Adrenal gland (tissue), 12 donors: ENCODE measurements around the gene SBF1. TPM values are rescaled to one million over a fixed set of nuclear protein-coding genes. Genes with fewer than 3 reads are reported as not detected.
A peak's percentile ranks its signal among the peaks of the same experiment; 100 is the strongest.

Experiments used
- DNase-seq, 7 donors: peaks; one replicate each; pipeline ENCODE4 v3.0.0-alpha.2; 2019 to 2020
- H3K27ac ChIP-seq, 5 donors: fragments of 200-600 bp; sonication (generic) in 4 of 5; 1 replicate in 3 of 5; 2 replicates in 2 of 5; pipeline versions ENCODE4 v1.5.1 to v1.8.0; 2016 to 2020; ENCODE audit warnings: mild to moderate bottlenecking in 1 of 5
- H3K27me3 ChIP-seq: fragments of 200-600 bp; 2 replicates; pipeline ENCODE4 v1.8.0; 2021
- H3K36me3 ChIP-seq, 2 donors: fragments of 200-600 bp; replicated peaks in 1 of 2; 1 replicate in 1 of 2; 2 replicates in 1 of 2; pipeline versions ENCODE4 v1.5.1 to v1.8.0; 2018 to 2022
- H3K4me1 ChIP-seq, 2 donors: fragments of 200-600 bp; replicated peaks in 1 of 2; 1 replicate in 1 of 2; 2 replicates in 1 of 2; pipeline versions ENCODE4 v1.5.1 to v1.8.0; 2018 to 2021
- H3K4me3 ChIP-seq, 4 donors: fragments of 200-600 bp; sonication (generic) in 3 of 4; one replicate each; pipeline ENCODE4 v1.5.1; 2016 to 2018
- H3K9me3 ChIP-seq, 3 donors: fragments of 200-600 bp; sonication (generic) in 1 of 3; replicated peaks in 1 of 3; 1 replicate in 2 of 3; 2 replicates in 1 of 3; pipeline versions ENCODE4 v1.5.1 to v1.8.0; 2016 to 2021
- POLR2A ChIP-seq, 2 donors: fragments of 450-650 bp; IDR thresholded peaks; one replicate each; pipeline ENCODE4 v1.6.1; 2017; ENCODE audit warnings: antibody characterized with exemption in 2 of 2, mild to moderate bottlenecking in 2 of 2, moderate library complexity in 1 of 2
- WGBS, 4 donors: extraction: QIAGEN DNeasy Blood & Tissue Kit in 2 of 4; methylation state at CpG; one replicate each; pipeline versions ENCODE4 v1.1.5 to v1.1.7; 2013 to 2017; 5-methylcytosine and 5-hydroxymethylcytosine counted together
- intact Hi-C, 2 donors: fragments of 100-400 bp; cut with DNase I; formaldehyde crosslinking; loops; one replicate each; pipeline versions ENCODE4 v1.14.1 to v1.15.0; 2022 to 2023
- polyA plus RNA-seq, 3 donors: library from polyadenylated mRNA; stranded (reverse); fragments of 200-250 nt in 2 of 3; fragments of 350-450 nt in 1 of 3; fragmentation: Illumina TruSeq in 1 of 3; extraction: RNeasy Lipid Tissue Mini Kit (QIAGEN cat#74804) in 1 of 3; gene quantifications; one replicate each; pipeline ENCODE4 v1.2.3, GENCODE V29; 2013 to 2014
- total RNA-seq, 9 donors: library from RNA; depleted of rRNA in 4 of 9; stranded (reverse); fragments of >200 nt in 4 of 9; fragments of 120-200 nt in 1 of 9; fragmentation: NEBNext Ultra II Directional in 1 of 9; extraction: Animal tissue kit (Norgen Biotek cat#: 25700) in 1 of 9; gene quantifications; one replicate each; pipeline versions ENCODE4 v1.1.0 to v1.2.4, GENCODE V29; 2013 to 2023
- TF ChIP-seq, protein P1 (sequence below), 6 experiments: fragments of 450-650 bp in 4 of 6; fragments of 200-600 bp in 2 of 6; sonication (generic) in 1 of 6; IDR thresholded peaks; 1 replicate in 5 of 6; 2 replicates in 1 of 6; pipeline versions ENCODE4 v1.5.1 to v1.8.0; 2016 to 2021; ENCODE audit warnings: antibody characterized with exemption in 6 of 6, mild to moderate bottlenecking in 2 of 6, moderate library complexity in 1 of 6
- donor health status: healthy with polysubstance abuse.
- donor health status: Bipolar disorder and iron deficiency.
- donor health status: DM: yes; HTN: yes; CAD: no.
- donor health status: DM: no; HTN: no; CAD: no.
- donor health status: DM: no; HTN: no; CAD: no.
- donor health status: DM: yes; HTN: yes; CAD: no.

The SBF1 gene
- total and polyA plus RNA-seq, 12 donors, result 8.4 to 117 (median 72.9) TPM

GRCh38 chr22:50396751-50397370 is 78.0 kb downstream of the SBF1 start:
- no peak for DNase-seq
- Histone ChIP-seq H3K27ac (peak overlapping the region in 1 of 5 donors; percentile 13), H3K9me3 (no peaks in the 10 kb centered on the region), H3K4me1 (peaks cover 0 to 6% of the 10 kb centered on the region in 2 donors), H3K36me3 (peaks cover 0 to 16% of the 10 kb centered on the region in 2 donors), H3K4me3 (no peak overlapping the region), H3K27me3 (no peaks in the 10 kb centered on the region)
- no peak for TF ChIP-seq POLR2A (IDR thresholded peaks at IDR 0.05)
- TF ChIP-seq, protein P1, sequence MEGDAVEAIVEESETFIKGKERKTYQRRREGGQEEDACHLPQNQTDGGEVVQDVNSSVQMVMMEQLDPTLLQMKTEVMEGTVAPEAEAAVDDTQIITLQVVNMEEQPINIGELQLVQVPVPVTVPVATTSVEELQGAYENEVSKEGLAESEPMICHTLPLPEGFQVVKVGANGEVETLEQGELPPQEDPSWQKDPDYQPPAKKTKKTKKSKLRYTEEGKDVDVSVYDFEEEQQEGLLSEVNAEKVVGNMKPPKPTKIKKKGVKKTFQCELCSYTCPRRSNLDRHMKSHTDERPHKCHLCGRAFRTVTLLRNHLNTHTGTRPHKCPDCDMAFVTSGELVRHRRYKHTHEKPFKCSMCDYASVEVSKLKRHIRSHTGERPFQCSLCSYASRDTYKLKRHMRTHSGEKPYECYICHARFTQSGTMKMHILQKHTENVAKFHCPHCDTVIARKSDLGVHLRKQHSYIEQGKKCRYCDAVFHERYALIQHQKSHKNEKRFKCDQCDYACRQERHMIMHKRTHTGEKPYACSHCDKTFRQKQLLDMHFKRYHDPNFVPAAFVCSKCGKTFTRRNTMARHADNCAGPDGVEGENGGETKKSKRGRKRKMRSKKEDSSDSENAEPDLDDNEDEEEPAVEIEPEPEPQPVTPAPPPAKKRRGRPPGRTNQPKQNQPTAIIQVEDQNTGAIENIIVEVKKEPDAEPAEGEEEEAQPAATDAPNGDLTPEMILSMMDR (IDR thresholded peaks at IDR 0.05), result no peak
- WGBS, 4 donors, result 65 to 81% (median 71%) methylated on average over 6 of the region's 6 CpGs
- intact Hi-C loops, result no loop called here

Other genes starting within 250 kb of the SBF1 start
- 10 to 100 TPM; 20.0 to 64.8 (median 46.8) TPM for gene TUBGCP6, start 230.0 kb downstream of the SBF1 start, total RNA-seq
- gene TUBGCP6, start 230.0 kb downstream of the SBF1 start, polyA plus RNA-seq, result 100 to 1,000 TPM in 2 of 3 donors, 1 to 10 TPM in 1; 8.3 to 171 (median 111) TPM
- gene HDAC10, start 223.8 kb downstream of the SBF1 start, total RNA-seq, result 10 to 100 TPM in 8 of 9 donors, 1 to 10 TPM in 1; 9.7 to 72.1 (median 39.1) TPM
- gene HDAC10, start 223.8 kb downstream of the SBF1 start, polyA plus RNA-seq, result 100 to 1,000 TPM in 1 of 3 donors, 10 to 100 TPM in 1, 1 to 10 TPM in 1; 2.0 to 179 (median 79.3) TPM
- gene MAPK12, start 213.4 kb downstream of the SBF1 start, total RNA-seq, result 1 to 10 TPM; 3.1 to 6.8 (median 5.2) TPM
- 10 to 100 TPM in 2 of 3 donors, 1 to 10 TPM in 1; 1.7 to 17.1 (median 13.9) TPM for gene MAPK12, start 213.4 kb downstream of the SBF1 start, polyA plus RNA-seq
- gene MAPK11, start 204.7 kb downstream of the SBF1 start, total RNA-seq, result 1 to 10 TPM; 3.0 to 9.3 (median 6.7) TPM
- 10 to 100 TPM in 2 of 3 donors, 1 to 10 TPM in 1; 2.0 to 29.5 (median 25.1) TPM for gene MAPK11, start 204.7 kb downstream of the SBF1 start, polyA plus RNA-seq
- 100 to 1,000 TPM in 8 of 9 donors, 10 to 100 TPM in 1; 12.4 to 412 (median 324) TPM for gene PLXNB2, start 167.4 kb downstream of the SBF1 start, total RNA-seq
- gene PLXNB2, start 167.4 kb downstream of the SBF1 start, polyA plus RNA-seq, result 100 to 1,000 TPM in 2 of 3 donors, 10 to 100 TPM in 1; 38.1 to 431 (median 268) TPM
- 10 to 100 TPM in 2 of 9 donors, 1 to 10 TPM in 7; 1.8 to 16.9 (median 8.0) TPM for gene DENND6B, start 148.0 kb downstream of the SBF1 start, total RNA-seq
- gene DENND6B, start 148.0 kb downstream of the SBF1 start, polyA plus RNA-seq, result 10 to 100 TPM in 2 of 3 donors, 1 to 10 TPM in 1; 2.5 to 32.7 (median 21.7) TPM
- gene PPP6R2, start 131.7 kb downstream of the SBF1 start, total RNA-seq, result 100 to 1,000 TPM in 1 of 9 donors, 10 to 100 TPM in 8; 35.5 to 104 (median 65.3) TPM
- gene PPP6R2, start 131.7 kb downstream of the SBF1 start, polyA plus RNA-seq, result 100 to 1,000 TPM in 1 of 3 donors, 10 to 100 TPM in 2; 19.6 to 129 (median 84.7) TPM
- gene ADM2, start 6.5 kb upstream of the SBF1 start, total RNA-seq, result under 1 TPM in 5 of 9 donors, not detected in 4; 0.14 to 0.54 (median 0.25) TPM
- under 1 TPM in 2 of 3 donors, not detected in 1; 0.07 to 0.48 TPM for gene ADM2, start 6.5 kb upstream of the SBF1 start, polyA plus RNA-seq
- gene MIOX, start 11.8 kb upstream of the SBF1 start, total RNA-seq, result not detected
- not detected for gene MIOX, start 11.8 kb upstream of the SBF1 start, polyA plus RNA-seq
- gene LMF2, start 32.7 kb upstream of the SBF1 start, total RNA-seq, result 10 to 100 TPM; 23.6 to 91.0 (median 77.2) TPM
- gene LMF2, start 32.7 kb upstream of the SBF1 start, polyA plus RNA-seq, result 100 to 1,000 TPM in 1 of 3 donors, 10 to 100 TPM in 1, 1 to 10 TPM in 1; 6.3 to 120 (median 90.3) TPM
- gene NCAPH2, start 33.2 kb upstream of the SBF1 start, total RNA-seq, result 10 to 100 TPM; 22.9 to 40.2 (median 31.7) TPM
- 10 to 100 TPM; 13.8 to 90.5 (median 56.2) TPM for gene NCAPH2, start 33.2 kb upstream of the SBF1 start, polyA plus RNA-seq
- gene SCO2, start 50.6 kb upstream of the SBF1 start, total RNA-seq, result 1 to 10 TPM in 6 of 9 donors, under 1 TPM in 1, not detected in 2; 0.78 to 7.8 (median 1.7) TPM
- 1 to 10 TPM in 2 of 3 donors, not detected in 1; 1.2 to 4.0 TPM for gene SCO2, start 50.6 kb upstream of the SBF1 start, polyA plus RNA-seq
- gene TYMP, start 55.0 kb upstream of the SBF1 start, total RNA-seq, result 100 to 1,000 TPM in 3 of 9 donors, 10 to 100 TPM in 5, 1 to 10 TPM in 1; 1.9 to 152 (median 48.0) TPM
- gene TYMP, start 55.0 kb upstream of the SBF1 start, polyA plus RNA-seq, result 10 to 100 TPM; 12.3 to 90.3 (median 89.5) TPM
- gene KLHDC7B, start 70.9 kb upstream of the SBF1 start, total RNA-seq, result under 1 TPM in 7 of 9 donors, not detected in 2; 0.06 to 0.69 (median 0.14) TPM
- under 1 TPM; 0.09 to 0.24 (median 0.24) TPM for gene KLHDC7B, start 70.9 kb upstream of the SBF1 start, polyA plus RNA-seq
- 1 to 10 TPM in 3 of 9 donors, under 1 TPM in 3, not detected in 3; 0.57 to 7.2 (median 2.4) TPM for gene SYCE3, start 87.9 kb upstream of the SBF1 start, total RNA-seq
- under 1 TPM in 1 of 3 donors, not detected in 2; 0.81 TPM for gene SYCE3, start 87.9 kb upstream of the SBF1 start, polyA plus RNA-seq
- gene CPT1B, start 103.4 kb upstream of the SBF1 start, total RNA-seq, result 10 to 100 TPM in 7 of 9 donors, 1 to 10 TPM in 2; 6.2 to 22.9 (median 15.2) TPM
- 10 to 100 TPM in 2 of 3 donors, 1 to 10 TPM in 1; 7.7 to 76.1 (median 28.7) TPM for gene CPT1B, start 103.4 kb upstream of the SBF1 start, polyA plus RNA-seq
- gene CHKB, start 107.8 kb upstream of the SBF1 start, total RNA-seq, result 100 to 1,000 TPM in 4 of 9 donors, 10 to 100 TPM in 5; 34.1 to 110 (median 88.4) TPM
- 100 to 1,000 TPM in 2 of 3 donors, 10 to 100 TPM in 1; 44.4 to 917 (median 477) TPM for gene CHKB, start 107.8 kb upstream of the SBF1 start, polyA plus RNA-seq
- gene MAPK8IP2, start 125.8 kb upstream of the SBF1 start, total RNA-seq, result 10 to 100 TPM in 8 of 9 donors, 1 to 10 TPM in 1; 3.9 to 30.1 (median 18.1) TPM
- 10 to 100 TPM in 1 of 3 donors, 1 to 10 TPM in 2; 4.4 to 13.4 (median 5.0) TPM for gene MAPK8IP2, start 125.8 kb upstream of the SBF1 start, polyA plus RNA-seq
- 10 to 100 TPM; 10.8 to 87.8 (median 61.6) TPM for gene ARSA, start 153.1 kb upstream of the SBF1 start, total RNA-seq
- 100 to 1,000 TPM in 2 of 3 donors, 1 to 10 TPM in 1; 5.5 to 168 (median 103) TPM for gene ARSA, start 153.1 kb upstream of the SBF1 start, polyA plus RNA-seq
- 10 to 100 TPM in 3 of 9 donors, 1 to 10 TPM in 6; 1.2 to 26.1 (median 9.7) TPM for gene SHANK3, start 197.8 kb upstream of the SBF1 start, total RNA-seq
- gene SHANK3, start 197.8 kb upstream of the SBF1 start, polyA plus RNA-seq, result 10 to 100 TPM in 2 of 3 donors, under 1 TPM in 1; 0.88 to 44.0 (median 21.3) TPM